ENCODE measurements around the gene PNPLA6. TPM values are rescaled to one million over a fixed set of nuclear protein-coding genes. Genes with fewer than 3 reads are reported as not detected.

PNPLA6 gene
- total and polyA plus RNA-seq, 9 of the 15 experiments (the other 6 are each of a cell fraction or from before 2014, with no cell fraction given), result 0.07 to 30.2 (median 8.3) TPM

DNA sequence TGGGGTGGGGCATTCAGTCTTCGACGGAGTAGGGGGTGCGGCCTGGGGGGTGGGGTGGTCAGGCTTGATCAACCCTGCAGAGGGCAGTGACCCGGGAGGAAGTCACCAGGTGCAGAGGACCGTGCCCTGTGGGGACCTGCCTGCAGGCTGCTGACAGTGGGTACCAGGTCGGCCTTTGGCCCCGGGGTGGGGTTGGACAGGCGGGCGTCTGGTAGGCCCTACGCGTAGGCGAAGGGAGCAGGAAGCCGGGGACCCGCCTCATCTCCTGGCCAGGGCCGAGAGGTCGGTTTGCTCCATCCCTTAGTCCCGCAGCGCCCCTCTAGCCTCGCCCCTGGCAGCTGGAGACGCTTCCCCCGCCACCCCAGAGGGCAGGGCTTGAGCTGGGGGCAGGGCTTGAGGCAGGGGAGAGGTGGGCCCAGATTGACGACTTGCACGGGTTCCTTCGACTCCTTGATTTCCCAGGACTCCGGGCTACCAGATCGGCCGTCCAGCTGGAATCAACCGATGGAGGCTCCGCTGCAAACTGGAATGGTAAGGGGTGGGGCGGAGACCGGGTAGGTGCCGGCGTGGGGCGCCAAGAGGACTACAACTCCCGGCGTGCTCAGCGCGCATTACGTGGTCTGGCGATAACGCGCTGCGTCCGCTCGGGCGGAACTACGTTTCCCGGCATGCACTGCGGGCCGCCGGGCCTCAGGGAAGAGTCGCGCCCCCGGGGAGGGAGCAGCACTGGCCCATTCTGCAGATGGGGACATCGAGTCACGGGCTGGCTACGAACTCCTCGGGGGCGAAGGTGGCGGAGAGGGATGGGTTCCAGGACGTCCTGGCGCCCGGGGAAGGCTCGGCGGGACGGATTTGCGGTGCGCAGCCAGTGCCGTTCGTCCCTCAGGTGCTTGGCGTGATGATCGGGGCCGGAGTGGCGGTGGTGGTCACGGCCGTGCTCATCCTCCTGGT lies at the start of gene PNPLA6 (continued):
- peak in 1 of 2 experiments; percentile 61; a peak in 1 of 4 replicates for TF ChIP-seq ZNF639 (CRISPR knock-in tag; conservative IDR thresholded peaks at IDR 0.05 in 1 of 2, IDR thresholded peaks at IDR 0.05 in 1 of 2)
- no peak for TF ChIP-seq BACH1 (tag; IDR thresholded peaks at IDR 0.05)
- TF ChIP-seq ZNF134 (CRISPR knock-in tag; conservative IDR thresholded peaks at IDR 0.05), result no peak
- TF ChIP-seq PRPF4 (IDR thresholded peaks at IDR 0.05; ENCODE audit: insufficient read depth, low read depth, low read length, poor library complexity, severe bottlenecking), result no peak
- no peak; the same call in 1 of the 2 replicates for TF ChIP-seq NCOA6 (IDR thresholded peaks at IDR 0.05)
- TF ChIP-seq ZNF224 (CRISPR knock-in tag; IDR thresholded peaks at IDR 0.05), result 0 out of 2 replicates have a peak, but pooled peaks have one; percentile 53
- TF ChIP-seq KLF1 (tag; IDR thresholded peaks at IDR 0.05), result no peak
- TF ChIP-seq, protein P1, sequence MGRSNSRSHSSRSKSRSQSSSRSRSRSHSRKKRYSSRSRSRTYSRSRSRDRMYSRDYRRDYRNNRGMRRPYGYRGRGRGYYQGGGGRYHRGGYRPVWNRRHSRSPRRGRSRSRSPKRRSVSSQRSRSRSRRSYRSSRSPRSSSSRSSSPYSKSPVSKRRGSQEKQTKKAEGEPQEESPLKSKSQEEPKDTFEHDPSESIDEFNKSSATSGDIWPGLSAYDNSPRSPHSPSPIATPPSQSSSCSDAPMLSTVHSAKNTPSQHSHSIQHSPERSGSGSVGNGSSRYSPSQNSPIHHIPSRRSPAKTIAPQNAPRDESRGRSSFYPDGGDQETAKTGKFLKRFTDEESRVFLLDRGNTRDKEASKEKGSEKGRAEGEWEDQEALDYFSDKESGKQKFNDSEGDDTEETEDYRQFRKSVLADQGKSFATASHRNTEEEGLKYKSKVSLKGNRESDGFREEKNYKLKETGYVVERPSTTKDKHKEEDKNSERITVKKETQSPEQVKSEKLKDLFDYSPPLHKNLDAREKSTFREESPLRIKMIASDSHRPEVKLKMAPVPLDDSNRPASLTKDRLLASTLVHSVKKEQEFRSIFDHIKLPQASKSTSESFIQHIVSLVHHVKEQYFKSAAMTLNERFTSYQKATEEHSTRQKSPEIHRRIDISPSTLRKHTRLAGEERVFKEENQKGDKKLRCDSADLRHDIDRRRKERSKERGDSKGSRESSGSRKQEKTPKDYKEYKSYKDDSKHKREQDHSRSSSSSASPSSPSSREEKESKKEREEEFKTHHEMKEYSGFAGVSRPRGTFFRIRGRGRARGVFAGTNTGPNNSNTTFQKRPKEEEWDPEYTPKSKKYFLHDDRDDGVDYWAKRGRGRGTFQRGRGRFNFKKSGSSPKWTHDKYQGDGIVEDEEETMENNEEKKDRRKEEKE (IDR thresholded peaks at IDR 0.05; ENCODE audit: borderline replicate concordance in 1 of 2, control insufficient read depth in 1 of 2, low read depth in 2 of 2, low read length in 1 of 2), result peak in 1 of 2 experiments; percentile 74; a peak in 1 of 4 replicates
- TF ChIP-seq EZH2 (IDR thresholded peaks at IDR 0.05; ENCODE audit: borderline replicate concordance, low read depth, low read length), result no peak
- peak; percentile 69 for TF ChIP-seq FIP1L1 (IDR thresholded peaks at IDR 0.05; ENCODE audit: low read depth, low read length, poor library complexity, severe bottlenecking)
- no peak for TF ChIP-seq TAF1 (IDR thresholded peaks at IDR 0.05; ENCODE audit: control insufficient read depth, extremely low read depth, insufficient read depth, low read length, severe bottlenecking)
- TF ChIP-seq ZBTB7A (IDR thresholded peaks at IDR 0.05; ENCODE audit: borderline replicate concordance, control insufficient read depth, low read depth, low read length), result peak; percentile 3; the same call in 1 of the 2 replicates
- TF ChIP-seq, protein P2, sequence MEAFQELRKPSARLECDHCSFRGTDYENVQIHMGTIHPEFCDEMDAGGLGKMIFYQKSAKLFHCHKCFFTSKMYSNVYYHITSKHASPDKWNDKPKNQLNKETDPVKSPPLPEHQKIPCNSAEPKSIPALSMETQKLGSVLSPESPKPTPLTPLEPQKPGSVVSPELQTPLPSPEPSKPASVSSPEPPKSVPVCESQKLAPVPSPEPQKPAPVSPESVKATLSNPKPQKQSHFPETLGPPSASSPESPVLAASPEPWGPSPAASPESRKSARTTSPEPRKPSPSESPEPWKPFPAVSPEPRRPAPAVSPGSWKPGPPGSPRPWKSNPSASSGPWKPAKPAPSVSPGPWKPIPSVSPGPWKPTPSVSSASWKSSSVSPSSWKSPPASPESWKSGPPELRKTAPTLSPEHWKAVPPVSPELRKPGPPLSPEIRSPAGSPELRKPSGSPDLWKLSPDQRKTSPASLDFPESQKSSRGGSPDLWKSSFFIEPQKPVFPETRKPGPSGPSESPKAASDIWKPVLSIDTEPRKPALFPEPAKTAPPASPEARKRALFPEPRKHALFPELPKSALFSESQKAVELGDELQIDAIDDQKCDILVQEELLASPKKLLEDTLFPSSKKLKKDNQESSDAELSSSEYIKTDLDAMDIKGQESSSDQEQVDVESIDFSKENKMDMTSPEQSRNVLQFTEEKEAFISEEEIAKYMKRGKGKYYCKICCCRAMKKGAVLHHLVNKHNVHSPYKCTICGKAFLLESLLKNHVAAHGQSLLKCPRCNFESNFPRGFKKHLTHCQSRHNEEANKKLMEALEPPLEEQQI (IDR thresholded peaks at IDR 0.05), result no peak
- no peak for TF ChIP-seq SMARCA4 (IDR thresholded peaks at IDR 0.05)
- TF ChIP-seq HNRNPL (IDR thresholded peaks at IDR 0.05; ENCODE audit: low read depth, low read length), result no peak
